NK-92 (cell line): ENCODE results near the gene WDR1.

ENCODE experiments used
- DNase-seq: peaks from one replicate; lab custom pipeline; 2025; ENCODE audit not compliant: unreplicated experiment; lab: John Stamatoyannopoulos, UW

Gene WDR1

GRCh38 chr4:10074076-10074766, 42.4 kb downstream of the WDR1 start:
- no peak for DNase-seq

- no peak for DNase-seq
These were observed 44.1 kb downstream of the WDR1 start for GRCh38 chr4:10072420-10073017.

DNA sequence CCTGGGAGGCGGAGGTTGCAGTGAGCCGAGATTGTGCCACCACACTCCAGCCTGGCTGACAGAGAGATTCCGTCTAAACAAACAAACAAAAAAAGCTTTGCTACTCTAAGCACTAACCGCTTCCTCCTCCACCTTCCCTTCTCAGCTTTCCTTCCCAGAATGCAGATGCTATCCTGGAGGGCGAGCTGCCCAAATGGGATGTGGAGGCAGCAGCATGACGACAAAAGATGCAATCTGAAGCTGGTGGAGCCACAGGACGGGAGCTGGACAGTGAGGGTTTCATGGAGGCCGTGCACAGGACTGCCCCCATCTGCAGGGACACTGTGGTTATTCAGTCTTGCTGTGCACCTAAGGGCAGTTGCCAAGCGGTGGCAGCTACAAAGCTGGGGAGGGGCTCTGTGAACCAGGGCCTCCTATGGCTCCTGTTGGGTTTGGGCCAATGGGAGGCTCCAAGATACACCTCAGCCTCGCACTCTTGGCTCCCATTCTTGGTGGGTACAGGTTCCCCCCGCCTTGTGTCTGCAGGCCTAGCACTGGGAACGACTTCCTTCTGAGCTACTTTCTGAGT, 47.4 kb downstream of the WDR1 start:
- DNase-seq: no peak

DNA sequence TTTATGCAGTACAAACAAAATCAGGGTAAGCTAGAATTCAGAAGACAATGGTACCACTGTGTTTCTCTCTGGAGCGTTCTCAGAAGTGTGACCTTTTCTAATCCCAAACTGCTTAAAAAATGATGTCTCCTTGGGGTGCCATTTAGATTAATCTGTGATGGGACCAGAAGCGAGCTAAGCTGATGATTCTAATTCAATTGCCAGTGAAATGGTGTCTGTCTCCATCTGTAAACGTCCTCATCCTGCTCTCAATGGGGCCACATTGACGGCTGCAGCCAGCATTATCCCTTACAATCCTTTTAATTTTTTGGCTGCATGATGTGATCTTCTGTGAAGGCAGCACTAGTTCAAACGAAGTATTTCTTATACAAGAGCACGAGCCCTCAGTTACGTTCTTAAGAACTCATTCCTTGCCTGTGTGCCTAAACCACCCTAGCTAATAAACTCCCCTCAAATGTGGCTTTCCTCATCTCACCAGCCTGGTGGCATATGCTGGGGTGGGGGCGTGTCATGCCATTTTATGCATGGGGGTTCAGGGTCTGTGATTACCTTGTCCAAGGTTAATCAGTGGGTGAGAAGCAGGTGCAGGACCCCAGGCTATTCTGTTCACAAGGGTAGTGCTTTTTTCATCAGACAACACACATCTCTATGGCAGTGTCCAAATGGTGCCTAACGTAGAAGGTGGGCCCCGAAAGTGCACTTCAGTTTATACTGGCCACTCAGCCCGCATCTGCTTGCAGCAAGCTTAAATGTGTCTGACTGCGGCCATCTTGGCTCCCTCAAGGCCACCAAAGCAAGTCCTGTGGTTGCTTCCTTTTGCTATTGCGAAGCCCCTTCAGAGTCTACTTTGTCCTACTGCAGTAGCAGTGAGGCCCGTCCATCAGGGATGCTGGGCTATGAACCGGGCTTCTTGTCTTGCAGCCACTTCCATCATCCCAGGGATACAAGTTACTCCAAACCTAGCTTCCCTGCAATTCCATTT, 49.6 kb downstream of the WDR1 start:
- DNase-seq: no peak

DNA sequence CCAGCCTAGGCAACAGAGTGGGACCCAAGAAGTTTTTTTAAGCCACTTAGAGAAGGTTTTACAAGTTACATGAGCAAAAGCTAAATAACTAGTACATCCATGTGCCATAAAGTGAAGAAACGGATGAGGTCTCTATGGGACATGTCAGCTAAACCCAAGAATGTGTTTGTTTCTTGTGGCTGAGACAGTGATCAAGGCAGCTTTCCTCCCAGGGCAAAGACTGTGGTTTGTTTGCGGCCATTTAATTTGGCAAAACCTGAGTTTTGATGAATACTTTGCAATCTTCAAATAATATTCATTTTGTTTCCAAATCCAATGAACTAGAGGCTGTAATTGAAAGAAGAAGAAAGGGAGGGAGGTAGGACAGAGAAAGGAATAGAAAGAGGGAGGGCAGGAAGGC, 50.4 kb downstream of the WDR1 start:
- no peak for DNase-seq

- DNase-seq: no peak
These were observed 52.9 kb downstream of the WDR1 start for GRCh38 chr4:10063544-10064300.

DNA sequence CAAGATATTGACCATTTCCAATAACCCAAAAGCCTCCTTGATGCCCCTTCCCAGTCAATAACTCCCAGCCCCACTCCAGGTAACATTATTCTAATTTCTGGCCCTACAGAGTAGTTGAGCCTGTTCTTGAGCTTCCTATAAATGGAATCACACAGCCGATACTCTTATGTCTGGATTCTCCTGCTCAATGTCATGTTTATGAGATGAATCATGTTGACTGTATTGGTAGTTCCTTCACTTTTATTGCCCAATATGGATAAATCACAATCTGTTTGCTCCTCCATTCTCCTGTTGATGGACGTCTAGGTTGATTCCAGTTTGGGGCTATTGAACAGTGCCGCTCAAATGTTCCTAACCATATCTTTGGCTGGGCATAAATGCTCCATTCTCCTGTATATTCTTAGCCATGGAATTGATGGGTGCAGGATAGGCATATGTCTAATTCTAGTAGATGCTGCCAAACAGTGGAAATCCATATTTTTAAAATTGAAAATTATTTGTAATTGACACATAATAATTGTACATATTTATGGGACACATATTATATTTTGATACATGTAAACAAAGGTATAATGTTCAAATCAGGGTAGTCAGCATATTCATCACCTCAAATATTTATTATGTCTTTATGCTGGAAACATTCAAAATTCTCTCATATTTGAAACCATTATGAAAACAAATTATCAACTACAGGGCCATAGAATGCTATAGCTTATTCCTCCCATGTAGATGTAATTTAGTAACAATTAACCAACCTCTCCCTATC, 54.8 kb downstream of the WDR1 start:
- DNase-seq: no peak

DNA sequence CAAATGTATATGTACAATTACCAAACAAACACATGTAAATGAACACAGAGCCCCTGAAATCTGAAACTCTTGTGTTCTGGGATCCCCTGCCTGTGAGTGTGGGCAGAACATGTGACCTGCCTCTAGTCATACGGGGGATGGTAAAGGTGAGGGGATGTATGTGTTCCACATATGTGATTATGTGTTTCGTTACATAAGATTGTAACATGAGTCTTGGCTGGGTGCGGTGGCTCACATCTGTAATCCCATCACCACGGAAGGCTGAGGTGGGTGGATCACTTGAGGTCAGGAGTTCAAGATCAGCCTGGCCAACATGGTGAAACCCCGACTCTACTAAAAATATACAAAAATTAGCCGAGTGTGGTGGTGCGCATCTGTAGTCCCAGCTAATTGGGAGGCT, 58.2 kb downstream of the WDR1 start:
- DNase-seq: no peak

DNA sequence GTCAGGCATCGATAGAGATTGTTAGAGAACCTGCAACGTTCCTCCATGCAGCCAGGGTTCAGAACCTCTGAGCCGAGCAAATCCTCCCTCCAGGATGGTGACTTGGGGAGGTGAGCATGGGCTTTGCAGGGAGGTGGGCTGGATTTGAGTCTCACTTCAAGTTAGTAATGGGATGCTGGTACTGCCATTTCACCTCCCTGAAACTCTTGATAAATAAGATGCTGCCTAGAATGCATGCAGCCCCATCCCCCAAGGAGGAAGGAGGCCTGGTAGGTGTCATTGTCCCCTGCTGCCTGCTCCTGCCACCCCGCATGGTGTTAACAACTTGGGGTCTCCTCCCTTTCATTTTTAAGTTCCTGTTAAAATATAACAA, 59.6 kb downstream of the WDR1 start:
- no peak for DNase-seq

GRCh38 chr4:10056334-10057022, 60.1 kb downstream of the WDR1 start:
- DNase-seq: no peak

DNA sequence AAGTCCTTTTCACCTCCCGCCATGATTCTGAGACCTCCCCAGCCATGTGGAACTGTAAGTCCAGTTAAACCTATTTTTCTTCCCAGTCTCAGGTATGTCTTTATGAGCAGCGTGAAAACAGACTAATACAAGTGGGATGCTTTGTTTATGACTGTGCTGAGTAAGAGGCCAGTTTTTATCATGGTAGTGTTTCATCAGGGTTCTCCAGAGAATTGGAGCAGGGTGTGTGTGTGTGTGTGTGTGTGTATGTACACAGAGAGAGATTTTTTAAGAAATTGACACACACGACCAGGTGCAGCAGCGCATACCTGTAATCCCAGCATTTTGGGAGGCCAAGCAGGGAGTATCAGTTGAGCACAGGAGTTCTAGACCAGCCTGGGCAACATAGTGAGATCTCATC, 60.7 kb downstream of the WDR1 start:
- DNase-seq: no peak

DNA sequence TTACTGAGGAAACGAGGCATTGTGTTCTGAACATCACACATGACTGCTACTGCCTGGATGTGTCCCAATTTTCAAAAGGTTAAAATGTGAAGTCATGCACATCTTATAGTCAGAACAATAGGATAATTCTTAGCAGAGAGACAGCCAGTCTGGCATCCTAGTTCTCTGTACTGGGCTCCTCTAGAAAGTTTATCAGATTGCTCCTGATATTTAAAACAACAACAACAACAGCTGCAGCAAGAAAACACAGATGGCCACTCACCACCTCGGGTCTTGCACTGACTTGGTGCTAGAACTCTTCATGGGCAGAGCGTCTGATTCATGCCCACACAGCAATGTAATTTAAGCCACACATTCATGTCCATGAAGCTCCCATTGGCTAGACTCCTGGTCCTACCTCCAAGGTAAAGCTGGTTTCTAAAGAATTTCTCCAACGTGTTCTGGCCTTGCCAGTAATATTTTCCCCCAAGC, 62.0 kb downstream of the WDR1 start:
- DNase-seq: no peak

DNA sequence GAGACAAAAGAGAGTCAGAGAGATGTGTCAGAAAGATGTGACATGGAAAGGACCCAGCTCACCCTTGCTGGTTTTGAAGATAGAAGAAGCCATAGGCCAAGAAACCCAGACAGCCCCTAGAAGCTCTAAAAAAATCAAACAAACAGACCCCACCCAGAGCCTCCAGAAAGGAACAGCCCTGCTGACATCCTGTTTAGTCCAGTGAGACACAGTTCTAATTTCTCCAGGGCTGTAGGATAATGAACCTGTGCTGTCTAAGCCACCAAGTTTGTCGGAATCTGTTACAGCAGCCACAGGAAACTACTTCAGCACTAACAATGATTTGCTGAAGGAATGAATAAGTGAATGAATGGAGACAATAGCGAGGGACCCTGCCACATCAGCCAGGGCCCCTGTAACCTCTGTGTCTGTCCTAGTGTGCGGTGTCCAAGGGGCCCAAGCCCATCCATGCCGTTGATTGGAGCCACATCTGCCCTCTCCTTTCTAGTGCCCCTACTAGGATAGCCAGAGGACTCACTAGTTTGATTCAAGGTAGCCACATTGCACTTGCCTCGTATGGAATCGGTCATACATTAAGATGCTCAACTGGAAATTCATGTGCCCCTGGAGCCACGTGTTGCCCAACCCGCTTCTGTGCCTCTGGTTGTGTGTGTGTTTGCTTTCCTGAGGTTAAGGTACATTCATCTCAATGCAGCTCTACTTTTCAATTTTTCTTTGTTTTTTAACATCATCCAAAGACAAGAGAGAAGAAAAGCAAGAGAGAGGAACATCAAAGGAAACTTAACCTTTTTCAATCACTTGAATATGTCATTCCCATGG, 62.8 kb downstream of the WDR1 start:
- no peak for DNase-seq

DNA sequence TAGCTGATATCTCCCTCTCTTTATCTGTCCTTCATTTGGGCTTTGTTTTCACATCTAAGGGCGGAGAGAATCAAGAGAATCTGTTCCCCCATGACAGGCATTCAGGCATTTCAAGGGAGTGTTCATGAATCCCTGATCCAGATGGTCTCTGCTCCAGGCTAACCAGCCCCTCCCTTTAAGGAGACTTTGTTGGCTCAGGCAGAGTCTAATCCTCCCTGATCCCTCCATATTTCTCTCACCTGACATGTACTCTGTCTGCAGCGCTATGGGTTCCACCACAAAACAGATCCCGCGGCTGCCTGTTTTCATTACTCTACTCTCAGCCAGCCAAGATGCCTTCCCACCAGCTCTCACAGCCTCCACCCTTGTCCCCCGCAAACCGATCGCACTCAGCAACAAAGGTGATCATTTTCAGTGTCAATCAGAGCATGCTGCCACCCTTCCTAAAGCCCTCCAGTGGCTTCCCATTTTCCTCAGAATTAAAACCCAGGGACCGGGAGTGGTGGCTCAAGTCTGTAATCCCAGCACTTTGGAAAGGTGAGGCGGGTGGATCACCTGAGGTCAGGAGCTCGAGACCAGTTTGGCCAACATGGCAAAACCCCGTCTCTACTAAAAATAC, 65.0 kb downstream of the WDR1 start:
- DNase-seq: no peak

GRCh38 chr4:10050721-10051120, 65.9 kb downstream of the WDR1 start:
- no peak for DNase-seq

- DNase-seq: no peak
These were observed 66.3 kb downstream of the WDR1 start for GRCh38 chr4:10050261-10050661.

DNA sequence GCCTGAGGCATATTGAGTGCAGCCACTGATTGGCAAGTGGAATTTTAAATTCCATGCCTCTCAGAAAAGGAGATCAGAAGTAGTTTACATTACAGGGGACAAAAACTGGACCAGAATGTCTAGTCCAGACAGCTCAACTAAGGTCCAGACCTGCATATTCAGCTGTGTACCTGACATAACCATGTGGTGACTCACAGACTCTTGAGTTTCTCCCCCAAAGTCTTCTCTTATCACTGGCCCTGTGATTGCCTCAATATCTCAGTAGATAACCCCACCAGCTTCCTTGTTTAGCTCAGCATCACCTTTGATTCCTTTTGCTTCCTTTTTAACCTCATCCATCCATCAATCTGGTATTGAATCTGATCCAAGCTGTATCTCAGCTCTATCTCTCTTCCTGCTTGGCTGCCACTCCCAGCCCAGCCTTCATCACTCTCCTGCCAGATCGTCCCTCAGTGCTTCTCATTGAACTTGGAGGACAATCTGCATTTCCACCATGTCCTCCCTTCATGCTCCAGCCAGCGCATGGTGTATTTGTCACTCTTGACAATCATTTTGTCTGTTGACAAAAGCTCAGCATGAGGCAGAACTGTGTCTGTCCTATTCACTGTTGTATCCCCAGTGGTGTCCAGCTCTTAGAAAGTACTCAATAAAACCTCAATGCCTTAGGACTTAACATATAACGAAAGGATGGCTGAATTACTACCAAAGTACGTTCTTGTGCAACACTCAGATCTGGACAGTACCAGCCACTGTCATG, 67.5 kb downstream of the WDR1 start:
- no peak for DNase-seq
